Endothelial cell of umbilical vein (primary cell): ENCODE results near the gene PIK3CG.

Experiments
- CTCF ChIP-seq, 2 donors: IDR thresholded peaks; 1 replicate in 1 of 2; 2 replicates in 1 of 2; pipeline ENCODE4 v1.5.1; 2011; ENCODE audit warnings: low read length in 2 of 2, mild to moderate bottlenecking in 2 of 2, moderate library complexity in 2 of 2, control low read depth in 1 of 2, inconsistent platforms in 1 of 2, low read depth in 1 of 2; ENCODE audit not compliant: insufficient read depth in 1 of 2; ENCODE audit errors: extremely low read depth in 1 of 2
- FOS ChIP-seq: IDR thresholded peaks from 2 replicates; pipeline ENCODE4 v1.6.1; 2011; ENCODE audit warnings: mild to moderate bottlenecking, low read length, moderate library complexity, borderline replicate concordance; ENCODE audit not compliant: insufficient read depth
- JUN ChIP-seq: IDR thresholded peaks from 2 replicates; pipeline ENCODE4 v1.6.1; 2011; ENCODE audit warnings: borderline replicate concordance, low read depth; ENCODE audit not compliant: insufficient read length, insufficient read depth

- TF ChIP-seq CTCF (IDR thresholded peaks at IDR 0.05; ENCODE audit: extremely low read depth in 1 of 2, insufficient read depth in 1 of 2, low read depth in 1 of 2, low read length in 2 of 2), result no peak
- TF ChIP-seq JUN, result no peak
- no peak for TF ChIP-seq FOS
Observed at GRCh38 chr7:106890952-106891351, 25.9 kb downstream of the PIK3CG start.
